Stimulated activated CD4-positive, alpha-beta T cell treated with anti-CD3 and anti-CD28 coated beads, Interleukin-1b, Interleukin-23, amount 100 ng/mL, for 24 hours (primary cell): ENCODE results near the gene SAA1.
A peak's percentile ranks its signal among the peaks of the same experiment; 100 is the strongest.
"Not testable (repeated sequence)": the region's sequence is repeated elsewhere in the genome, so short reads cannot be mapped to it uniquely, and the experiment has no call there.

Experiments
- DNase-seq, 4 experiments: peaks; one replicate each; pipeline ENCODE4 v3.0.0-alpha.2; 2020; ENCODE audit warnings: low read depth in 4 of 4, low spot score in 1 of 4

The SAA1 gene

DNA sequence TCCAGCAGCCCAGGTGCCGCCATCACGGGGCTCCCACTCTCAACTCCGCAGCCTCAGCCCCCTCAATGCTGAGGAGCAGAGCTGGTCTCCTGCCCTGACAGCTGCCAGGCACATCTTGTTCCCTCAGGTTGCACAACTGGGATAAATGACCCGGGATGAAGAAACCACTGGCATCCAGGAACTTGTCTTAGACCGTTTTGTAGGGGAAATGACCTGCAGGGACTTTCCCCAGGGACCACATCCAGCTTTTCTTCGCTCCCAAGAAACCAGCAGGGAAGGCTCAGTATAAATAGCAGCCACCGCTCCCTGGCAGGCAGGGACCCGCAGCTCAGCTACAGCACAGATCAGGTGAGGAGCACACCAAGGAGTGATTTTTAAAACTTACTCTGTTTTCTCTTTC lies at the start of gene SAA1:
Gene SAA1, plus strand, starts transcription at position 316 of the 400 bp plus-strand sequence. CDS start 624 bp downstream, outside the sequence.
- no peak for DNase-seq

DNA sequence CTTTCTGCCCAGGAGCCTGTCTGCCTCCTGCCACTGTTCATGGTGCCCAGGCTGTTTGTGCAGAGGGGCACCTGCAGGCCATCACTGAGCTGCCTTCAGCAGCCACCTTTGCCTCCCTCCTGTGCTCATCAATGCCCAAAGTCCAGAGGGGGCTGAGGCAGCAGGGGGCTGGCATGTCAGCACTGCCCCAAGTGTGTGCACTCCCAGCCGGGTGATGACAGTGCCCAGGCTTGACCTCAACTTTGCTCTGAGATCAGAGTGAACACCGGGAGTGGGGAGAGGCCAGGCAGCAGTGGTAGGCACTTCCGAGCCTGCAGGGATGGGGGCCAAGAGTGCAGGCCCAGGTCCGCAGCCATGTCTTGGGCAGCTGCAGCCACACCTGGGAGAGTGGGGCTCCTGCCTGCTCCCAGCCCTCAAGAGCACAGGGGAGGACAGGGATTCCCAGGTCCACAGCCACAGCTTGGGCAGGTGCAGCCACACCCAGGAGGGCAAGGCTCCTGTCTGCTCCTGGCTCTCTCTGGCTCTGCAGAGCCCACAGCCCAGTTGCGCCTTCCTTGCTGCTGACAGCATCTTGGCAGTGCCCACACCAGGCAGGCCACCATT lies 44.7 kb upstream of the SAA1 start:
- DNase-seq: no peak

DNA sequence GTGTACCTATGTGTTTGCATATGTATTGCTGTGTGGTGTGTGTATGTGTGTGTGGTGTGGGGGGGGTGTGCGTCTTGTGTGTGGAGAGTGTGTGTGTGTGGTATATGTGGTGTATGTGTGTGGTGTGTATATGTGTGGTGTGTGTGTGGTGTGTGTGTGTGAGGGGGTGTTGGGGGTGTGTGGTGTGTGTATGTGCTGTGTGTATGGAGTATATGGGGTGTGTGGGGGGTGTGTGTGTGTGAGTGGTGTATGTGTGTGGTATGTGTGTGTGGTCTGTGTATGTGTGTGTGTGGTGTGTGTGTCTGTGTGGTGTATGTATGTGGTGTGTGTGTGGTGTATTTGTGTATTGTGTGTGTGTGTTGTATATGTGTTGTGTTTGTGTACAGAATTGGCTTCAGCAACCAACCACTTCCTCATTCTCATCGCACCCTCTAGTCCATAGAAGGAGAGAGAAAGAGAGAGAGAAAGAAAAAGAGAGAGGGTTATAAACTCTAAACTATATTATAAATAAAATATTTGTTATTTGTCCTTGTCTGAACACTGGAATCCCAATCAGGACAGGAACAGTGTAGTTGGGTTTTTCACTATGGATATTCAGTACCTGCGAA lies 43.1 kb upstream of the SAA1 start:
- no peak for DNase-seq

DNA sequence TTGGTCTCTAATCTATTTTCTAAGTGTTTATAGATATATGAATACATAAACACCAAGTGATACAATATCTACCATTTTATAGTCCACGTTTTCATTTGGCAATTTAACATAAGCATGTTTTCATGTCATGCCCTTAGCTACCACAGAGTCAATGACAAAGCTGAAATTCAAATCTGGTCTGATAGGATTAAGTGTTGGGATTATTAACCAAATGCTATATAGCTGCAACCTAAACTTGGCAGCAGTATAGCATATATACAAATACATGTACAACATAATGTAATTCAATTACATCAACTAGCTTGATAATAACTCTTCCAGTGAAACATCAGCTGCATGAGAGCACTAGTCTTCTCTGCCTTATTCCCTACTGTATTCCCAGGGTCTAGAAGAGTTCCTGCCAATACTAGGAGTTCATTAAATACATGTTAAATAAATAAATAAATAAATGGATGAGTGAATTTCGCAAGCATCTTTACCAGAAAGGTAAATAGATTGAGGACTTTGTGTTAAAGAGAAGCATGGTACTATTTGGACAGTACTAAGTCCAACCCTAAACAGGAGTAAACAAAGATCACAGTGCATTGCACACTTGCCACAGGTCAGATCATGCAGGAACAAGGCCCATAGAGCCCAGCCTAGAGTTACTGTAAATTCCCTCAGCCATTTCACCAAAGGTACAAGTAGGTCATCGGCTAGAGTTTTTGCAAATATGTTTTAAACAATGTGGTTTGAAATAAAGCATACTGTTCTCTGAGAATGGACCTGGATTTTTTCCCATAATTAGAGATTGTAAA lies 42.3 kb upstream of the SAA1 start:
- no peak for DNase-seq

DNA sequence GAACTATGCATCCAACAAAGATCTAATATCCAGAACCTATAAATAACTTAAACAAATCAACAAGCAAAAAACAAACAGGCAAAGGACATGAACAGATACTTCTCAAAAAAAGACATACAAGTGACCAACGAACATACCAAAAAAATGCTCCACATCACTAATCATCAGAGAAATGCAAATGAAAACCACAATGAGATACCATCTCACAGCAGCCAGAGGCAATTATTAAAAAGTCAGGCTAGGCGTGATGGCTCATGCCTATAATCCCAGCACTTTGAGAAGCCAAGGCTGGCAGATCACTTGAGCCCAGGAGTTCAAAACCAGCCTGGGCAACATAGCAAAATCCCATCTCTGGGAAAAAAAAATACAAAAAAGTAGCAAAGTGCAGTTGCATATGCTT lies 40.2 kb upstream of the SAA1 start:
- no peak for DNase-seq

DNA sequence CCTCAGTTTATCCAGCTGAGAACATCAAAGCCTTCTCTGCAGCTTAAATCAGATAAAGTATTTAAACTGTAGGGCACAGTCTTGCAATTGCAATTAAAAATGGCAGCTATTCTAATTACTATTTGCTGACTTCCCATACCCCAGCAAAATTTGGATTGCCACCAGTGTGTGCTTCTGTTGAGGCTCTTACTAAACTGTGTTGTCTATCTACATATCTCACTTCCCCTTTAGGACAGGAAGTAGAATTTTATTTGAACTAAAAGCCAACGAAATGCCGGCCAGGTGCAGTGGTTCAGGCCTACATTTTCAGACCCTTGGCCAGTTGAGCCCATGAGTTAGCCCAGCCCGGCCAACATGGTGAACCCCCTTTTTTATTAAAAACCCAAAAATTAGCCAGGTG lies 36.6 kb upstream of the SAA1 start:
- no peak for DNase-seq

DNA sequence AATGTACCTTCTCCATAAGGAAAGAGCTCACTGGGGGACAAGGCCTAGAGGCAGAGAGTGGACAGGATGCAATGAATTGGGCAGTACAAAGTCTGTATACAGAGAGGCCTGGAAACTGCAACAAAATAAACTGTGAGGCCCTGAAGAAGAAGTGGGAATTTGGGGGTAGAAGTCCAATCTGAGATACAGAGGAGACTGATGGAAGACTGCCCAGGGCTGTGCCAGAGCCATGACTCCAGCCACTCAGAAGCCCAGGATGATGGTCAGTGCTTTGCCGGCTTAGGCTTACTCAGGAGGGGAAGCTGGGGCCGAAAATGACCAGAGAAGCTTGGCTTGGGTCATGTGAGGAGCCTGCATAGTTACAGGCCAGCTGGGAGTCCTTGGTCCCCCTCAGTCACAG lies 35.2 kb upstream of the SAA1 start:
- no peak for DNase-seq

DNA sequence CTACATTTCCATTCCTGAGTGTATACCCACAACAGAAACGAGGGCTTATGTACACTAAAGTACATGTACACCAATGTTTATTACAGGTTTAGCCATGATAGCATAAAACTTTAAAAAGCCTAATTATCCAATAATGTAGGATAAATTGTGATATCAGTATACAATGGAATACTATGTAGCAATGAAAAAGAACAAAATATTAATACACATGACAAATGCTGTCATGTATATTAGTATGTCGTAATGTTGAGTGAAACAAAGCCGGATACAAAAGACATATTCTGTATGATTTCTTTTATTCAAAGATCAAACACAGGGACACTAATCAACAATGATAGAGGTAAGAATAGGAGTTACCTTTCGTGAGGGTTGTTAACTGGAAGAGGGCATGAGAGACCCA lies 32.2 kb upstream of the SAA1 start:
- no peak for DNase-seq

DNA sequence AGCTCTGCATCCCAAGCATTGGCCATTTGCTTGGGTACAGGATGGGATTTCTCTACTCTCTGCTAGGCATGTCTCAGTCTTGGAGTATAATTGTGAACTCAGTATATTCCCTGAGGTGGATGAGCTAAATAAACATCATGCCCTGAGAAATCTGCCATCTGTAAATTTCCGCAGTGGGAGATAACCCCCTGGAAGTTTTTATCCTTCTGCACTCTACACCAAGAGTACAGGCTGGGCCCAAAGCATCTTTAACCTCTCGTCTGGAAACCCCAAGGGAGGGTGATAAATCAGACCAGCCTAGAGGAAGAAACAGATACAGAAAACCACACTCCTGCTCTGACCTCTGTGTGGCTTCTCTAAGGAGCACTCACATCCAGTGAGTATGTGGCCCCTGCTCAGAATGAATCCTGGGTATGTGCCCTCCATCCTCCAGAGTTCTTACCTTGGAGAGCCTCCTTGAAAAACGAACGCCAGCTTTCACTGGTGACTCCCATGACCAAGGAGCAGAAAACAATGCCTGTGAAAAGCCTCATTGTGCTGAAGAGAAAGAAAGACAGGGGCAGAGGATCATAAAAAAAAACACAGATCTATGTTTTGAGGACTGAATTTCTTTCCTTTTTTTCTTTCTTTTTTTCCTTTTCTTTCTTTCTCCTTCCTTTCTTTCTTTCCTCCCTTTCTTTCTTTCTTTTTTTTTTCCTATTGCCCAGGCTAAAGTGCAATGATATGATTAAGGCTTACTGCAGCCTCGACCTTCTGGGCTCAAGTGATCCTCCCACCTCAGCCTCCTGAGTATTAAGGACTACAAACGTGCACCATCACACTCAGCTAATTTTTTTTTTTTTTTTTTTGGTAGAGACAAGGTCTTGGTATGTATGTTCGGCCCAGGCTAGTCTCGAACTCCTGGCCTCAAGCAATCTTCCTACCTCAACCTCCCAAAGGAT lies 30.4 kb upstream of the SAA1 start:
- no peak for DNase-seq

DNA sequence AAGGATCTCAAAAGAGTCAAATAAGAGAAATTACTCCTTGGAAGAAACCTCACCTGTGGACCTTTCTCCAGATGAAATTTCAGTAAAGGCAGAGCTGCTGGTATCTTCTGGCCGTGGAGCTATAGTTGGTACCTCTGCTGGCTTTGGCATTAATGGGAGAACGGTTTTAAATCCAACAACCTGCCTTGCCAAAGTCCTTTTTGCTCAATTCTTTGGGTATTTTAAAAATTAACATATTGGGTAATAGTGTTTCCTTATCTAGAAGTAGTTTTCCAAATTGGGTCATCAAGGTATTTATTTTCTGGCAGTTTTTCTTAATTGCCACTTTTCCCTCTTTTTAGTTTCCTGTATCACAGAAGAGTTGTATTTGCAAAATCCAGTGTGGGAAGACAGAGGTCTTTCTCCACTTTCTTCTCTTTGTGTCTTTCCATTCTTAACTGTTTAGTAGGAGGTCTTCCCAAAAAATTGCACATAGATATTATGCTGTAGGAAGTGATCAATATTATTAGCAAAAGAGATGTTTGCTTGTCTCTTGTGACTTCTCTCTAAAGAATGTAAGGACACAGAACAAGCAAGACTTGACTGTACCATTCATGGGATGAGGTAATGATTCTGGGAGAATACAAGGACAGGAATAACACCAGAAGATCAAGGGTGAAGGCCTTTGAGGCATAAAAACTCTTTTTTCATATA lies 29.3 kb upstream of the SAA1 start, which contains the start of gene SAA4:
Gene SAA4, minus strand, starts transcription at position 139 of the 693 bp plus-strand sequence. CDS start 876 bp downstream, outside the sequence.
- no peak for DNase-seq

DNA sequence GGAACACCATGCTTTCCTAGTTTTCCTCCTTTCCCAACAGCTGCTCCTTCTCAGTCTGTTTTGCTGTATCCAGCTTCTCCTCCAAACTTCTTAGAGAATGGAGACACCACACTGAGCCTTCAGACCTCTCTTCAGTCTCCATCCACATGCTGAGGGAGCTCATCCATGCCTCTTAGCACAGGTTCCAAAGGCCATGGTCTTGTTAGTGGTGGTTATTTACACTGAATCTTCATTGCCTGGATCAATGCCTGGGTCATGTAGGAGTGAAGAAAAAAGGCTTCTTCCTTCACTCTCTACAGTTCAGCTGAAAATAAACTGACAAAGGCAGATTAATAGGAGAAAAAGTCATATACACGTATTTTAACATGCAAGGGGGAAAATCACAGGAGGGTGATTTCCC lies 26.4 kb upstream of the SAA1 start:
- DNase-seq: no peak

DNA sequence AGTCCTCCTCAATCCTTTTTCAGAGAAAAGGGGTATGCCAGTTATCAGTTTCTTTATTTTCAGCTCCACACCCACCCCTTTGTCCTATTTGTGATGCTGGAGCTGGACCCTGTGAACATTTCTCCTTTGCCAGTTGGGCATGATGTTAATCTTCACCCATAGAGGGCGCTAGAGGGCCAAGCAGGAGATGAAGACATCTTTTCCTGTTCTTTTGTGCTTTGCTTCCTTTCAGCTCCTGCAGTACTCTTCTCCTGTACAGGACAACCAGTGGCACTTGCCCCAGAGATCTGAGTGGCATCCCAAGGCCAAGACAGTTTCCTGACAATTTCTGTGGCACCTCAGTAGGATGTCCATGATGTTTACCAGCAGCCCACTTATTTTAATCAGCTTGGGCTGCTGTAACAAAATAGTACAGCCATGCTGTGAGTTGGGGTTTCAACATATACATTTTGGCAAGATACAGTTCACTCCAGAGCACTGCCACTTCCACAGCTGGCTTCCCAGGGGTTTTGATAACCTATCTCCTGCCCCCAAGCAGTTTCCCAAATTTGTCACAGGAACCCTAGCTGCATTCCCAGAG lies 22.2 kb upstream of the SAA1 start:
- peak in 3 of 4 experiments; percentile 14 to 48 (median 27) for DNase-seq

DNA sequence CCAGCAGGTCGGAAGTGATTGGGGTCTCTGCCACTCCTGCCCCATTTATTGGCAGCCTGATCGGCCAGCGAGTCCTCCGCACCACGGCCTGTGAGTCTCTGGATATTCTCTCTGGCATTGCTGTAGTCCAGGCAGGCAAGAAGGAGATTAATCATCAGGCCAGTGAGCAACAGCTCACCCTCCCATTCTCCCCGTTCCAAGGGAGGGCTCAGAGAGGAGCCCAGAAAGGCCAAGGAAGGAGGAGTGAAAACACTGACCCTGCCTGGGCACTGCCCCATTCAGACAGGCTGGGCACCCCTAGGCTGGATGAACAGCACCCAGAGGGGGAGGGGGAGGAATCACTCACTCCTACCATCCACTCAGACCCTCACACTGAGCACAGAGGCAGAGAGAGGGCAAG lies 20.7 kb upstream of the SAA1 start:
- DNase-seq: no peak

DNA sequence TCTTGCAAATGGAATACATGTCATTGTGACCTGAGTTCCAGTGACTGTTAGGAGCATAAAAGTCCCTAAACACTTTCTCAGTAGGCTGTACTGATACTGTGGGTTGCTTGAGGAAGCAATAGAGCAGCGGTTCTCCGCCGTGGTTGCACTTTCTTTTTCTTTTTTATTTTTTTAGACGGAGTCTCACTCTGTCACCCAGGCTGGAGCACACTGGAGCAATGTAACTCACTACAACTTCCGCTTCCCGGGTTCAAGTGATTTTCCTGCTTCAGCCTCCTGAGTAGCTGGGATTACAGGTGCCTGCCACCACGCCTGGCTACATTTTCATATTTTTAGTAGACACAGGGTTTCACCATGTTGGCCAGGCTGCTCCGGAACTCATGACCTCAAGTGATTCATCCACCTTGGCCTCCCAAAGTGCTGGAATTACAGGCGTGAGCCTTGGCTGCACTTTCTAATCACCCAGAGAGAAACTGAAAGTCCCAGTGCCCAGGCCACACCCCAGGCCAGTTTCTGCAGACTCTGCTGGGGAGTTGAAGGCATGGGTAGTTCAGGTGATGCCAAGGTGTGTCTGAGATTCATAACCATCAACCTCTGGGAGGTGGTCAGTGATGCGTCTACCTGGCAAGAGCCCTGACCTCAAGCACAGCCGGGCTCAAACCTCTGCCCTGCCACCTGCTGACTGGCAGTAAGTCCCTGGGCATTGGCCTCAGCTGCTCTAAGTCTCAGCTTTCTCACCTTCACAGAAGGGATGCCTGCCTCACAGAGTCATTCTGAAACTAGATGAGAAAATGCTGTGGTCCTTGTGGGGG lies 19.5 kb upstream of the SAA1 start:
- DNase-seq: not testable (repeated sequence)

DNA sequence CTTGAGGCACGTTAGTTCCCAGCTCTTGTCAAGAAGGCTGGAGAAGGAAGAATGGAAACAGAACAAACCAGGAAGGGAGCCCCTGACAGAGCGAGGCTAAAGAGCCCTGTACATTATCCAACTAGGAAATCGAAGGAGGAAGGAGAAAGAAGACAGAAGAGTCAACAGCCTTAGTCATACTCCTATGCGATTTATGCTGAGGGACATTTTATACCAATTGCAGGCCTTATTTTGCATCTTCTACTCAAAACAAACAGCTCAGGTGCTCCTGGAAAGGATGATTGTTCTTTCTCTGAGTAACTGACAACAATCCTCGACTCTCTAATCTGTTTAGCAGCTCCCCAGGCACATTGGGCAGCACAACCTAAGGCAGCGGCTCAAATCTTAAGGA lies 18.9 kb upstream of the SAA1 start:
- not testable (repeated sequence) for DNase-seq

DNA sequence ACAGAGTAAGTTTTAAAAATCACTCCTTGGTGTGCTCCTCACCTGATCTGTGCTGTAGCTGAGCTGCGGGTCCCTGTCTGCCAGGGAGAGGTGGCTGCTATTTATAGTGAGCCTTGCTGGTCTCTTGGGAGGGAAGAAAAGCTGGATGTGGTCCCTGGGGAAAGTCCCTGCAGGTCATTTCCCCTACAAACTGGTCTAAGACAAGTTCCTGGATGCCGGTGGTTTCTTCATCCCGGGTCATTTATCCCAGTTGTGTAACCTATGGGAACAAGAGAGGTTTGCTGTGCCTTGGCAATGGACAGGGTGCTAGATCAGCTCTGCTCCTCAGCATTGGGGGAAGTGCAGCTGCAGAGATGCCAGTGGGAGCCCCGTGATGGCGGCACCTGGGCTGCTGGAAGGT lies 17.5 kb upstream of the SAA1 start, which contains the start of gene SAA2:
Gene SAA2, minus strand, starts transcription at position 108 of the 400 bp plus-strand sequence. CDS start 657 bp downstream, outside the sequence.
- DNase-seq: no peak

DNA sequence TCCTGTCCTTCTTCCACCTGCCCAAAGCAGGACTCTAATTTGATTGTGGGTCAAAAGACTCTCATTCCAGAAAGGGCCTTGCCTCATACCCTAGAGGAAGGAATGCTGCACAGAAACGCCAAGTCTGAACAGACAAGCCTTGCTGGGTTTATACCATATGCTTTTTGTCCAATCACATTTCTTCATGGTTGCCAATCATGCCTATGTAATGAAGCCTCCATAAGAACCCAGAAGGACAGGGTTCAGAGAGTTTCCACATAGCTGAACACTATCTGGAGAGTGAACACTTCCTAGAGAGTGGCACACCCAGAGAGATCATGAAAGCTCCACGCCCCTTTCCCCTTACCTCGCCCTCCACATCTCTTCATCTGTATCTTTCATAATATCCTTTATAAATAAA lies 12.8 kb upstream of the SAA1 start:
- DNase-seq: no peak

DNA sequence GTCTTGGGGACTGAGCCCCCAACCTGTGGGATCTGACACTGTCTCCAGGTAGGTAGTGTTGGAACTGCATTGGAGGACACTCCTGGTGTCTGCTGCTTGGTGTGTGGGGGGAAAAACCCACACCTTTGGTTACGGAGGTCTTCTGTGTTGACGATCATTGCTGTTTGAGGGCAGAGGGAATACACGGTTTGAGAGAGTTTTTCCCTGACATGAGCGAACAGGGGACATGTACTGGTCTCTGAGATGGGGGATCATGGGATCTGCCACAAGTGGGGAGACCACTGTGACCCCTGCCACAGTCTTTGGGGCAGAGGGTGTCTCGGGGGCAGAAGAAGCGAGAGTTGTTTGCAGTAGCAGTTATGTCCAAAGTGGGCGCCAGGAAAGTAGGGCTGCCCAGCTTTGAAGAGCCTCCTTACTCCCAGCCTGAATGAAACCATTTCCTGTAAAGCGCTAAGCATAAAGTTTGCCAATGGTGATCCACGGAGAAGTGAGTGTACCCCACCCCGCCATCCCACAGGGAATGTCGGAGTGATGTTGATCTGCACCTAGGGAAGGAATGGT lies 12.2 kb upstream of the SAA1 start:
- DNase-seq: no peak

DNA sequence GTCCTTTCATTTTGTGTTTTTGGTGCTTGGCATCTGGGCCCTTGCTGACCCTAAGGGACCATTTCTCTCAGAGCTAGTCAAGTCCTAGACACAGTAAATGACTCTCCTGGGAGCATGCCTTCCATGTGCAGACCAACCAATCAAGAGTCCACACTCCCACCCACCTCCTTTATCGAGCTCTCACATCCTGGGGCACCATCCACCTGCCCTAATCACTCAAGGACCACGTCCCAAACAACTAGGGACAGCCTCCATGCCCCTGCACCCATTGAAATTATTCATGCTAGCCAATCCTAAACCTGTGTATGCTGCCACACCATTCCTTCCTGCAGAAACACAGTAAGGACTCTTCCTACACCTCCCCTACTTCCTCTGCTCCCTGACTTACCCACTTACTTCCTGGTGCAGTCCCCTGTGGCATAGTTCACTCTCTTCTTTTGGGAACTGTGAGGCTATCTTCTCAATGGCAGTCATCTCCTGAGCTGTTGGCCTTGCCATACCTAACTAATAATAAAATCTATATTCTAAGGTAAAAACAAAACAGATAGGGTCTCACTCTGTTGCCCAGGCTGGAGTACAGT lies 11.2 kb upstream of the SAA1 start:
- no peak for DNase-seq
